Skeletal muscle tissue (tissue), 4 donors: Measurements from ENCODE around the gene RBMS3. TPM values are rescaled to one million over a fixed set of nuclear protein-coding genes. Genes with fewer than 3 reads are reported as not detected.

ENCODE experiments used
- H3K27ac ChIP-seq: one replicate; pipeline ENCODE4 v1.7.0; 2013; ENCODE audit warnings: mild to moderate bottlenecking, low read depth, low read length, inconsistent platforms
- H3K27me3 ChIP-seq, 3 donors: one replicate each; pipeline ENCODE4 v1.7.0; 2013; ENCODE audit warnings: low read length in 3 of 3; ENCODE audit not compliant: control insufficient read depth in 3 of 3, insufficient read depth in 3 of 3
- H3K36me3 ChIP-seq, 3 donors: one replicate each; pipeline ENCODE4 v1.7.0; 2013; ENCODE audit warnings: low read length in 3 of 3; ENCODE audit not compliant: control insufficient read depth in 3 of 3, insufficient read depth in 3 of 3
- H3K4me1 ChIP-seq, 3 donors: one replicate each; pipeline ENCODE4 v1.7.0; 2013; ENCODE audit warnings: low read length in 3 of 3, mild to moderate bottlenecking in 3 of 3; ENCODE audit not compliant: control insufficient read depth in 3 of 3, insufficient read depth in 3 of 3
- H3K4me3 ChIP-seq, 3 donors: one replicate each; pipeline ENCODE4 v1.7.0; 2013; ENCODE audit warnings: low read length in 3 of 3
- H3K9ac ChIP-seq, 3 donors: one replicate each; pipeline ENCODE4 v1.7.0; 2013; ENCODE audit warnings: low read length in 3 of 3, mild to moderate bottlenecking in 3 of 3, moderate library complexity in 2 of 3, low read depth in 1 of 3
- H3K9me3 ChIP-seq, 3 donors: one replicate each; pipeline ENCODE4 v1.7.0; 2013; ENCODE audit warnings: low read length in 3 of 3; ENCODE audit not compliant: control insufficient read depth in 3 of 3
- total RNA-seq: library from RNA; depleted of rRNA; stranded (reverse); fragments of >200 nt; gene quantifications from one replicate; pipeline ENCODE4 v1.2.3, GENCODE V29; 2014
- donor health status: Osteomylitis.

Gene RBMS3
- total RNA-seq, 1 donor from 2014 or later: 79.9 TPM

- H3K4me3 ChIP-seq: no peak overlapping the region
- no peak overlapping the region for H3K27ac ChIP-seq
- H3K9me3 ChIP-seq: no peaks in the 10 kb centered on the region
- H3K9ac ChIP-seq: no peak overlapping the region
- H3K36me3 ChIP-seq: no peaks in the 10 kb centered on the region
- no peaks in the 10 kb centered on the region for H3K27me3 ChIP-seq
- H3K4me1 ChIP-seq: peaks cover 0 to 2% (median 0%) of the 10 kb centered on the region in 3 donors
Measured at GRCh38 chr3:29926378-29926777, 645.5 kb downstream of the RBMS3 start.

GRCh38 chr3:29932696-29933325 lies 651.9 kb downstream of the RBMS3 start:
- H3K27ac ChIP-seq: no peak overlapping the region
- H3K9me3 ChIP-seq: no peaks in the 10 kb centered on the region
- no peak overlapping the region for H3K9ac ChIP-seq
- no peaks in the 10 kb centered on the region for H3K27me3 ChIP-seq
- no peaks in the 10 kb centered on the region for H3K36me3 ChIP-seq
- no peaks in the 10 kb centered on the region for H3K4me1 ChIP-seq
- H3K4me3 ChIP-seq: no peak overlapping the region

- Histone ChIP-seq H3K4me1 (no peaks in the 10 kb centered on the region), H3K9ac (no peak overlapping the region), H3K27ac (no peak overlapping the region), H3K27me3 (no peaks in the 10 kb centered on the region), H3K36me3 (no peaks in the 10 kb centered on the region), H3K4me3 (no peak overlapping the region), H3K9me3 (no peaks in the 10 kb centered on the region)
Measured at GRCh38 chr3:29933802-29934490, 653.1 kb downstream of the RBMS3 start.

DNA sequence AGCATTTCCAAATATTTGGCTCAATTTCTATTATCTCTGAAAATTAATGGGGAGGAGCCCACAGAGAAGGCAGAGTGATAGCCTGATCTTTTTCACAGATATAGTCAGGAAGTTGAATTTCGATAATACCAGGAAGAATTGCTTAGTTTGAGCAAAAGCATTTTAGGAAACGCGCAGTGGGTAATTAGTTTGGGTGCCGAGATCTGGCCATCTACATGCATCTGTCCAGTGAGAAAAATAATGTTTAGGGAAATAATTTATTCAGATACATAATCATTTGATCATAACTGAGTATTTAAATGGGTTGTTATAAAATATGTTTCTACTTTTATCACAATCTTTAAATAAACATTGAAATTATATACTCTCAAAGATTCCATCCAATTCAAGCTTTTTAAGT lies 653.9 kb downstream of the RBMS3 start:
- Histone ChIP-seq H3K27me3 (no peaks in the 10 kb centered on the region), H3K9me3 (no peaks in the 10 kb centered on the region)

DNA sequence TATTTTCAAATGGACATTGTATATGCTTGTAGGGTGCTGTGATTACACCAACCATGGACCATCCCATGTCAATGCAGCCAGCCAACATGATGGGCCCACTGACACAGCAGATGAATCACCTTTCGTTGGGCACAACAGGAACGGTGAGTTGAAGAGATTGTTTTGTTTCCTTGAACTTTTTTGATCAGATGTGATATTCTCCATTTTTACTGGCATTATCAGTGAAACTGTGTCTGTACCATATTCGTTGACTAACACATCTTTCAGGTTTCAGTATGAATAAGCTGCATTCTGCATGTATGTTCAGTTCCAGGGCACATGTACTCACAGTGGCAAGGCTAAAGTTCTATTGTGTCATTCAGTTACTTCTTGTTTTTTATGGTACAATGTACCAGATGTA lies 655.2 kb downstream of the RBMS3 start:
- Histone ChIP-seq H3K4me1 (no peaks in the 10 kb centered on the region), H3K4me3 (no peak overlapping the region), H3K36me3 (no peaks in the 10 kb centered on the region), H3K9ac (no peak overlapping the region), H3K27me3 (no peaks in the 10 kb centered on the region), H3K27ac (no peak overlapping the region), H3K9me3 (no peaks in the 10 kb centered on the region)

More for the DNA sequence above, 653.9 kb downstream of the RBMS3 start:
- Histone ChIP-seq H3K9ac (no peak overlapping the region), H3K36me3 (no peaks in the 10 kb centered on the region), H3K4me3 (no peak overlapping the region), H3K27ac (no peak overlapping the region), H3K4me1 (no peaks in the 10 kb centered on the region)

- Histone ChIP-seq H3K4me1 (no peaks in the 10 kb centered on the region), H3K9ac (no peak overlapping the region), H3K27ac (no peak overlapping the region), H3K9me3 (no peaks in the 10 kb centered on the region), H3K27me3 (no peaks in the 10 kb centered on the region), H3K36me3 (no peaks in the 10 kb centered on the region), H3K4me3 (no peak overlapping the region)
Measured at GRCh38 chr3:29936766-29937165, 655.9 kb downstream of the RBMS3 start.

- Histone ChIP-seq H3K27me3 (no peaks in the 10 kb centered on the region), H3K4me1 (no peaks in the 10 kb centered on the region), H3K27ac (no peak overlapping the region), H3K4me3 (no peak overlapping the region), H3K36me3 (no peaks in the 10 kb centered on the region), H3K9me3 (no peaks in the 10 kb centered on the region), H3K9ac (no peak overlapping the region)
Measured at GRCh38 chr3:29937185-29937584, 656.3 kb downstream of the RBMS3 start.

DNA sequence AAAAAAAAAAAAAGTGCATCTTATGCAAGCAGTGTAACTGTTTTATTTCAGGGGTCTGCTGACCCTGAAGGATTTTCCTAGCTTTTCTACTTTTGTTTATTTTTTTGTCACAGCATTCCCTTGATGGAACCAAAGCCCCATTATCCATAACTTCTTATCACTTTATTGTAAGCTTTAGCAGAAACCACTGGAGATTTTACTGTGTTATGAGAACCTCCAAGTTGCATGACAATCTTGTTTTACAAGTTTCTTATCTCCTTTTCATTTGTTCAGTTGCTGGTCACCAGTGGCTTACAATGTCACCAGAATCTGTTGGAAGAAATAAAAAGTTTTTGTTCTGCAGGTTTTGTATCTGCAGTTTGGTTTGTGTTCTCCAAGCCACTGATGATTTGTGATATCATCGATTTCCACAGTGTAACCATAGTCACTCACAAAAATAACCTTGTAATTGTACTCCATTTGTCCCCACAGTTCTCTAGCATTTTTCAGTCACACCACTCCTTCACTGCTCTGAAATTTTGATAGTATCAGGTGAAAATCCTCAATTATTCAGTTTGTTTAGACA lies 660.0 kb downstream of the RBMS3 start:
- Histone ChIP-seq H3K4me3 (no peak overlapping the region), H3K27ac (no peak overlapping the region)

DNA sequence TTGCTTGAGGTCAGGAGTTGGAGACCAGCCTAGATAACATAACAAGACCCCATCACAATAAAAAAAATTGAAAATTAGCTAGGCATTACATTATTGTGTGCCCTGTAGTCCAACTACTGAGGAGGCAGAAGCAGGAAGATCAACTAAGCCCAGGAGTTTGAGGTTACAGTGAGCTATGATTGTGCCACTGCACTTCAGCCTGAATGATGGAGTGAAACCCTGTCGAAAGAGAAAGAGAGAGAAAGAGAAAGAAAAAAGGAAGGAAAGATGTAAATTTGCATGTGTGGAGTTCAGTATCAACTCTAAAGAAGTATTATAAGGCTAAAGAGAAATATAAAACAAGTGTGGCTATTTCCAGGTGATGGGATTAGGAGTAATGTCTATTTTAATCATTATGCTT lies 661.4 kb downstream of the RBMS3 start:
- H3K4me3 ChIP-seq: no peak overlapping the region
- no peaks in the 10 kb centered on the region for H3K4me1 ChIP-seq
- no peaks in the 10 kb centered on the region for H3K36me3 ChIP-seq
- H3K9me3 ChIP-seq: no peaks in the 10 kb centered on the region
- H3K27ac ChIP-seq: no peak overlapping the region
- H3K27me3 ChIP-seq: no peaks in the 10 kb centered on the region
- no peak overlapping the region for H3K9ac ChIP-seq

More for the DNA sequence above, 660.0 kb downstream of the RBMS3 start:
- Histone ChIP-seq H3K27me3 (no peaks in the 10 kb centered on the region), H3K4me1 (no peaks in the 10 kb centered on the region), H3K36me3 (no peaks in the 10 kb centered on the region), H3K9ac (no peak overlapping the region), H3K9me3 (no peaks in the 10 kb centered on the region)

- Histone ChIP-seq H3K4me3 (no peak overlapping the region), H3K27ac (no peak overlapping the region), H3K4me1 (no peaks in the 10 kb centered on the region), H3K9ac (no peak overlapping the region), H3K9me3 (no peaks in the 10 kb centered on the region), H3K27me3 (no peaks in the 10 kb centered on the region), H3K36me3 (no peaks in the 10 kb centered on the region)
Measured at GRCh38 chr3:29949131-29949530, 668.3 kb downstream of the RBMS3 start.
